GM18858 (cell line): ENCODE measurements around the gene ABCB7.
A peak's percentile ranks its signal among the peaks of the same experiment; 100 is the strongest.
"Not testable (repeated sequence)": the region's sequence is repeated elsewhere in the genome, so short reads cannot be mapped to it uniquely, and the experiment has no call there.

Experiments used
- ATAC-seq: cut with Tn5 transposase; IDR thresholded peaks from one replicate; pipeline ENCODE4 v1.9.1; 2021; ENCODE audit not compliant: unreplicated experiment

ABCB7 gene

DNA sequence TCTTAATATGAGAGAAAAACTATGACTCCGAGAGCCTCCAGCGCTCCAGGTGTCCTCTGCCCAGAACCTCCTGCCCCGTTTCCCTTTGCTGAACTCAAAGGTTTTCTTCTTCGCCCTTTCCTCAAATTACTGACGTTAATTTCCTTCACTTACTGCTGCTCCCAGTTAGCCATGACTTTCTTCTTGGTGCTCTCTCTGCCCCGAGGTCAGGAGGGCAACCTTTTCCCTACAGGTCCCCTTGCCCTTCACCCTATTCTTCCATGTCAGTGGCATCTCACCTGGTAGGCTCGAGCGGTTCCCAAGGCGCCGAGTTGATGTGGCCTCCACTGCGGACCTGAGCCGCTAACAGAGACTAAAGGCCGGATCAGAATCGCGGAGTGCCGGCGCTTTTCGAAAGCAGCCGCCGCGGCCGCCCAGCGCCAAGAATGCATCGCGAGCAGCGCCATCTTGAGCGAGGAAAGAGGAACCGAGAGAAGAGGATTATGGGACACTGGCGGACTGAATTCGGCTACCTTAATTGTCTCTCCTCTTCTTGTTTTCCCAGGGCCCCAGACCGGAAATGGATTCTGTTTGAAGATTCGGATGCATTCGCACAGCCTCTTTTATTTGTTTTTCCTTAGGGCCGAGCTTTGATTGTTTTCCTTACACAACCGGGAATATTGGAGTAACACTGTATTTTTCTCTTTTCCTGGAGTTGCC lies at the start of gene ABCB7:
ABCB7 (minus strand) TSS at position 457 of the 699 bp plus-strand sequence; CDS start at position 446, 11 bp downstream.
- peak; percentile 73 for ATAC-seq

DNA sequence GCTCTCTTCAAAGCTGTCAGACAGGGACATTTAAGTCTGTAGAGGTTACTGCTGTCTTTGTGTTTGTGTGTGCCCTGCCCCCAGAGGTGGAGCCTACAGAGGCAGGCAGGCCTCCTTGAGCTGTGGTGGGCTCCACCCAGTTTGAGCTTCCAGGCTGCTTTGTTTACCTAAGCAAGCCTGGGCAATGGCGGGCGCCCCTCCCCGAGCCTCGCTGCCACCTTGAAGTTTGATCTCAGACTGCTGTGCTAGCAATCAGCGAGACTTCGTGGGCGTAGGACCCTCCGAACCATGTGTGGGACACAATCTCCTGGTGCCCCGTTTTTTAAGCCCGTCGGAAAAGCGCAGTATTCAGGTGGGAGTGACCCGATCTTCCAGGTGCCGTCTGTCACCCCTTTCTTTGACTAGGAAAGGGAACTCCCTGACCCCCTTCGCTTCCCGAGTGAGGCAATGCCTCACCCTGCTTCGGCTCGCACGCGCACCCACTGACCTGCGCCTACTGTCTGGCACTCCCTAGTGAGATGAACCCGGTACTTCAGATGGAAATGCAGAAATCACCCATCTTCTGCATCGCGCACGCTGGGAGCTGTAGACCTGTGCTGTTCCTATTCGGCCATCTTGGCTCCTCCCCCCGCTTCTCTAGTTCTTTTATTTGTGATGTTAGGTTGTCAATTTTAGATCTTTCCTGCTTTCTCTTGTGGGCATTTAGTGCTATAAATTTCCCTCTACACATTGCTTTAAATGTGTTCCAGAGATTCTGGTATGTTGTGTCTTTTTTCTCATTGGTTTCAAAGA lies 32.5 kb upstream of the ABCB7 start:
- not testable (repeated sequence) for ATAC-seq

- ATAC-seq = no peak
Measured at GRCh38 chrX:75181721-75182120, 25.6 kb upstream of the ABCB7 start.

- ATAC-seq = not testable (repeated sequence)
Measured at GRCh38 chrX:75179536-75180293, 23.6 kb upstream of the ABCB7 start.

GRCh38 chrX:75172257-75172890 lies 16.3 kb upstream of the ABCB7 start:
- ATAC-seq = not testable (repeated sequence)

DNA sequence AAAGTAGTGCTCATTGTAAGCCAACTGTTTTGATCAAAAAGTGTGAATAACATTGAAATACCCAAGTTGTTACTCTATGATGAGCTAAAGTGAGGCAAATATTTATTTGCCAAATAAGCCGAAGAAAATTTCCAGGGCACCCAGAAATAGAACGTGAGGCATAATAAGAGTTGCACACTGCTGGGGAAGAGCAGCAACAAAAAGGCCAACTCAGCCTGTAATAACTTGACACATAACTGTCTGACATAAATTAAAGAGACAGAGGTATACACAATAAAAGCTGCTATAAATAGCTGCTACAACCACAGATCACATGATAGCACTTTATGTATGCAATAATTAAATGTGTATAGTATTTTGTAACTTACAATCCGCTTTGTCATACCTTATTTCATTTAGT lies 2.0 kb upstream of the ABCB7 start:
- ATAC-seq = no peak

- no peak for ATAC-seq
Measured at GRCh38 chrX:75156531-75156945, 455 bp upstream of the ABCB7 start.

- ATAC-seq = peak; percentile 44
Measured at GRCh38 chrX:75155447-75155826, 646 bp downstream of the ABCB7 start.

- no peak for ATAC-seq
Measured at GRCh38 chrX:75154871-75155270, 1.2 kb downstream of the ABCB7 start.

DNA sequence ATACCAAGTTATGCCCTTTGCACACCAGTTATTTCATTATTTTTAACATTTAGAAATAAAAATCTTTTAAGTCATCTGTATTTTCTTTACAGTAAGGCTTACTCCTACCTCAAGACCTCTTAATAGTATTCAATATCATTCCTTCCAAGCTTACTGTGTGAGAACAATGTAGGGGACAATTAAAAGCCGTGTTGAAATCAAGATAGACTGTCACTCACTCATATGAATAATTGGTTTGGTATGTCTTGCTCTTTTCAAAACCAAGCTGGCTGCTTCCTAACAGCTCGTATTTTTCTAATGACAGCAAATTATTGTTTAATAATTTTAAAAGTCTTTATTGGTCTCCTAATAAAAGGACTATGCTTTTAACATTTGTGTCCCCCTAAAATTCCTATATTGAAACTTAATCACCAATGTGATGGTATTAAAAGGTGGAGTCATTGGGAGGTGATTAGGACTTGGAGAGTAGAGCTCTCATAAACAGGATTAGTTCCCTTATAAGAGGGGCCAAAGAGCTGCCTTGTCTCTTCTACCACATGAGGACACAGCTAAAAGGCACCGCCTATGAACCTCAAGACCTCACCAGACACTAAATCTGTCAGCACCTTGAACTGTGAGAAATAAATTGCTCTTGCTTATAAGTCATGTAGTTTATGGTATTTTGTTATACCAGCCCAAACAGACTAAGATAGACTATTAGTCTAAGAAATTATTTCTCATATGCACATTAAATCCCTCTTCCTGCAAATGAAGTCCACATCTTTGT lies 4.1 kb downstream of the ABCB7 start:
- no peak for ATAC-seq

GRCh38 chrX:75149654-75150053 lies 6.4 kb downstream of the ABCB7 start:
- no peak for ATAC-seq

DNA sequence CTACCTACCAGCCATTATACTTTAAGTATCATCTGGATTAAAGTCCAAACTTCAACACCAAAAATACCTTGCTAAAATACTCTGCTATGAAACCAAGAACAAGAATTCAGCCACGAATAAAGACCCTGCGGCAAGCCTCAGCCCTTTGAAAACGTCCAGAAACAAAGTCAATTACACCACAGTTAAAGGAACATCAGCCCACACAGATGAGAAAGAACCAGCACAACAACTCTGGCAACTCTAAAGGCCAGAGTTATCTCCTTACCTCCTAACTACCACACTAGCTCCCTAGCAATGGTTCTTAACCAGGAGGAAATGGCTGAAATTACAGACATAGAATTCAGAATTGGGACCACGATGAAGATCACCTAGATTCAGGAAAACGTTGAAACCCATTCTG lies 23.4 kb downstream of the ABCB7 start:
- no peak for ATAC-seq

DNA sequence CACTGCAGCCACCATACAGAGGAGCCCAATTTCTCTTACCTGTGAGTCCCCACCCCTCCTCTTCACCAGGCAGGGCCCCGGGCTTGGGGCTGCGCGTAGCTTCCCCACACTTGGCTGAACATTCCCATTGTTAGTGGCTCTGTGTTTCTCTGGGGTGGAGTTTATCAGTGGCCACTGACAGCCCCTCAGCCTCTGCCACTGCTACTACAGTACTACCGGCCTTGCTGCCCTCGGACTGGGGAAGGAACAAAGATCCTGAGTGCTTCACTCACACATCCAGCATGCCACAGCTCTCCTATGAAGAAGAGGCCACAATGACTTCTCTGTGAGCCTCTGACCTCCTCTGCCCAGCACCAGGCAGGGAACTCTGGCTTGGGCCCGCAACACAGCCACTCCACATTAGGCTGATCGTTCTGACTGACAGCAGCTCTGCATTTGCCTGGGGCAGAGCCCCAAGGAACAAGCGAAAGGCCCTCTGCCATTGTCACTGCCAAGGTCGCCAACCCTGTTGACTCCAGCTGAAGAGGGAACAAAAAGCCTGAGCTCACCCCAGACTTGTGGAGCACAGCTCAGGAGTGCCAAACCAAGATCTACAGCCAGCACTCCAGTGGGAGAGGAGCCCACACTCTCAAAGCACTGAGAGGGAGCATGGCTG lies 24.0 kb downstream of the ABCB7 start:
- ATAC-seq = no peak

DNA sequence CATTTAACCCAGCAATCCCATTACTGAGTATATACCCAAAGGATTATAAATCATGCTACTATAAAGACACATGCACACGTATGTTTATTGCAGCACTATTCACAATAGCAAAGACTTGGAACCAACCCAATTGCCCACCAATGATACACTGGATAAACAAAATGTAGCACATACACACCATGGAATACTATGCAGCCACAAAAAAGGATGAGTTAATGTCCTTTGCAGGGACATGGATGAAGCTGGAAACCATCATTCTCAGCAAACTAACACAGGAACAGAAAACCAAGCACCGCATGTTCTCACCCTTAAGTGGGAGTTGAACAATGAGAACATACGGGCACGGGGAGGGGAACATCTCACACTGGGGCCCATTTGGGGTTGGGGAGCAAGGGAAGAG lies 27.0 kb downstream of the ABCB7 start:
- ATAC-seq = not testable (repeated sequence)

- ATAC-seq = no peak
Measured at GRCh38 chrX:75118296-75118695, 37.8 kb downstream of the ABCB7 start.

DNA sequence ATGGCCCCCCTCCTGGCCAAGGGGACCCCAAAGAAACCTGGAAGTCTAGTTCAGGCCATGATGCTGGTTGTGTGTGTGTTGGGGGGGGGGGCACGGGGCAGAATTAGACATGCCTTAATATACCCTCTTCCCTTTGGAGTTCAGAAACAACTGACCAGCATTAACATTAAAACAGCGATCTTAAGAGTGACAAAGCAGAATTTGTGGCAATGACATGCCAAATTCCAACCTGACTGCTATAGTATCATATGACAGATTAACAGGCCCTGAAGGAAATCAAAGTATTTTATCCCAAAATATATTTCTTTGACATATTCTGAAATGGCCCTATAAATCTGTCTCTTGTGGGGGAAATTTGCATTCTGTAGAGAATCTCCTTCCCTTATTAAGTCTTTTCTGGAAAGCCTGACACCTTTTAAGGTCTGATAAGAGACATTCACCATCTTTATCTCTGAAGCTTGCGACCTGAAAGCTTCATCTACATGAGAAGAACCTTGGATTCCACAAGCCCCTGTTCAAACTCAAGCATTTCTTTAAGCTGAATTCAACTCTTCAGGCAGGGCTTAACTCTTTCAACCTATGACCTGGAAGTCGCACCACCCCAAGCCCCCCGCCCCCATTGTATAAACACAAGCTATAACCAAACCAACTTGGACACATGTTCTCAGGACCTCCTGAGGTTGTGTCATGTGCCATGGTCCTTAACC lies 40.2 kb downstream of the ABCB7 start:
- no peak for ATAC-seq

DNA sequence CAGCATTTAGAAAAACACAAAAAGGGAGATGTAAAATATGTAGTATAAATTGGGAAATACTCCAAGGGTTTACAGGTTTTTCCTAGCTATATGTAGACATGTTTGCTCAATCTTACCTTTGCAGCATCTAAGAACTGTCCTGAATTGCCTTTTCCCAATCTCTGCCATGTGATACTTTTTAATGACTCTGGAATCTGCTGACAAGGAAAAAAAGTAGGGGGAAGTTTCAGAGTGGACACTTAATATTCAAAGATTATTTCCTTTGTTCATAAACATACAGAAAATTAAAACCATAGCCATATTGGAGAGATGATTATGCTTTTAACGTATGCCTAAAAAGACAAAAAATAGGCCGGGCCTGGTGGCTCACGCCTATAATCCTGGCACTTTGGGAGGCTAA lies 41.4 kb downstream of the ABCB7 start:
- ATAC-seq = no peak

GRCh38 chrX:75113664-75114063 lies 42.4 kb downstream of the ABCB7 start:
- ATAC-seq = no peak

DNA sequence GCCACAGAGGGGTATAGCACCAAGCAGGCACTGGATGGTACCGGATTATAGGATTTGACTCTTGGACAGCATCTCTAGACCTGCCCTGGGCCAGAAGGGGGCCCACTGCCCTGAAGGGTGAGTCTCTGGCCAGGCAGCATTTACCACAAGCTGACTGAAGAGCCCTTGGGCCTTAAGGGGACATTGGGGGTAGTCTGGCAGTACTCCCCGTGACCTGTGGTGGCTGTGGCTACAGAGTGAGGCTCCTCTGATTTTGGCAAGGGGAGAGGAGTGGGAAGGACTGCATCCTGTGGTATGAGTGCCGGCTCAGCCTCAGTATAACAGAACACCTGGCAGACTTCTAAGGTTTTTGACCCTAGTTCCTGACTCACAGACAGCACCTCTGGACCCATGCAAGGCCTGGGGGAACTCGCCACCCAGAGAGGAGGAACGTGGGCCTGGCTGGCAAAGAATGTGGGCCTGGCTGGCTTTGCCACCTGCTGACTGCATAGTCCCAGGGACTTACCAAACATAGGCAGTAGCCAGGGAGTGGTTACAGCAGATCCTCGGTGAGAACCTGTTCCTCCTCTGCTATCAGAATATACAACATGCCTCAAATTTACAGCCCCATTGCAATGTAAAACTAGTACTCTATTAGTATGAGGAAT lies 48.1 kb downstream of the ABCB7 start:
- ATAC-seq = no peak
